ENCODE data around the gene PHF3. TPM values are rescaled to one million over a fixed set of nuclear protein-coding genes. Genes with fewer than 3 reads are reported as not detected.

PHF3 gene
- total RNA-seq, 1 donor from 2014 or later, result 38.7 TPM

GRCh38 chr6:63672582-63673129 is 37.1 kb downstream of the PHF3 start:
- Mint-ChIP-seq H3K27ac (ENCODE audit: unreplicated experiment) (no peak overlapping the region), H3K4me1 (ENCODE audit: low read depth, unreplicated experiment) (no peaks in the 10 kb centered on the region)

GRCh38 chr6:63673692-63674091 is 38.1 kb downstream of the PHF3 start:
- no peak for TF ChIP-seq CTCF (IDR thresholded peaks at IDR 0.05; ENCODE audit: partially characterized antibody, unreplicated experiment)
- H3K4me1 Mint-ChIP-seq (ENCODE audit: low read depth, unreplicated experiment), result no peaks in the 10 kb centered on the region
- no peak overlapping the region for H3K27ac Mint-ChIP-seq (ENCODE audit: unreplicated experiment)
- H3K36me3 Mint-ChIP-seq (ENCODE audit: unreplicated experiment), result no peaks in the 10 kb centered on the region
- no peaks in the 10 kb centered on the region for H3K9me3 Mint-ChIP-seq (ENCODE audit: unreplicated experiment)
- no peaks in the 10 kb centered on the region for H3K27me3 Mint-ChIP-seq (ENCODE audit: unreplicated experiment)
- no peak for DNase-seq
- no peak overlapping the region for H3K4me3 Mint-ChIP-seq (ENCODE audit: unreplicated experiment)

More at GRCh38 chr6:63672582-63673129, 37.1 kb downstream of the PHF3 start:
- TF ChIP-seq CTCF (IDR thresholded peaks at IDR 0.05; ENCODE audit: partially characterized antibody, unreplicated experiment), result no peak
- H3K9me3 Mint-ChIP-seq (ENCODE audit: unreplicated experiment), result no peaks in the 10 kb centered on the region
- H3K36me3 Mint-ChIP-seq (ENCODE audit: unreplicated experiment), result no peaks in the 10 kb centered on the region
- no peaks in the 10 kb centered on the region for H3K27me3 Mint-ChIP-seq (ENCODE audit: unreplicated experiment)
- no peak for DNase-seq
- H3K4me3 Mint-ChIP-seq (ENCODE audit: unreplicated experiment), result no peak overlapping the region

- Mint-ChIP-seq H3K4me1 (ENCODE audit: low read depth, unreplicated experiment) (no peaks in the 10 kb centered on the region), H3K36me3 (ENCODE audit: unreplicated experiment) (no peaks in the 10 kb centered on the region), H3K4me3 (ENCODE audit: unreplicated experiment) (no peak overlapping the region), H3K9me3 (ENCODE audit: unreplicated experiment) (no peaks in the 10 kb centered on the region), H3K27me3 (ENCODE audit: unreplicated experiment) (no peaks in the 10 kb centered on the region), H3K27ac (ENCODE audit: unreplicated experiment) (no peak overlapping the region)
- no peak for TF ChIP-seq CTCF (IDR thresholded peaks at IDR 0.05; ENCODE audit: partially characterized antibody, unreplicated experiment)
- no peak for DNase-seq
Observed at GRCh38 chr6:63674635-63675034, 39.0 kb downstream of the PHF3 start.

GRCh38 chr6:63675138-63675537 is 39.5 kb downstream of the PHF3 start:
- no peaks in the 10 kb centered on the region for H3K4me1 Mint-ChIP-seq (ENCODE audit: low read depth, unreplicated experiment)
- no peak for DNase-seq
- no peak for TF ChIP-seq CTCF (IDR thresholded peaks at IDR 0.05; ENCODE audit: partially characterized antibody, unreplicated experiment)
- no peaks in the 10 kb centered on the region for H3K27me3 Mint-ChIP-seq (ENCODE audit: unreplicated experiment)
- H3K27ac Mint-ChIP-seq (ENCODE audit: unreplicated experiment), result no peak overlapping the region
- no peaks in the 10 kb centered on the region for H3K36me3 Mint-ChIP-seq (ENCODE audit: unreplicated experiment)
- H3K4me3 Mint-ChIP-seq (ENCODE audit: unreplicated experiment), result no peak overlapping the region
- no peaks in the 10 kb centered on the region for H3K9me3 Mint-ChIP-seq (ENCODE audit: unreplicated experiment)

GRCh38 chr6:63676412-63677114 is 41.0 kb downstream of the PHF3 start:
- Mint-ChIP-seq H3K4me3 (ENCODE audit: unreplicated experiment) (no peak overlapping the region), H3K4me1 (ENCODE audit: low read depth, unreplicated experiment) (no peaks in the 10 kb centered on the region), H3K36me3 (ENCODE audit: unreplicated experiment) (no peaks in the 10 kb centered on the region), H3K27ac (ENCODE audit: unreplicated experiment) (no peak overlapping the region), H3K27me3 (ENCODE audit: unreplicated experiment) (no peaks in the 10 kb centered on the region), H3K9me3 (ENCODE audit: unreplicated experiment) (no peaks in the 10 kb centered on the region)
- no peak for DNase-seq
- no peak for TF ChIP-seq CTCF (IDR thresholded peaks at IDR 0.05; ENCODE audit: partially characterized antibody, unreplicated experiment)
